ENCODE measurements around the gene BMERB1. TPM values are rescaled to one million over a fixed set of nuclear protein-coding genes. Genes with fewer than 3 reads are reported as not detected.
"Not testable (repeated sequence)": the region's sequence is repeated elsewhere in the genome, so short reads cannot be mapped to it uniquely, and the experiment has no call there.

Gene BMERB1
- total RNA-seq, 1 experiment from 2014 or later: 17.4 TPM

DNA sequence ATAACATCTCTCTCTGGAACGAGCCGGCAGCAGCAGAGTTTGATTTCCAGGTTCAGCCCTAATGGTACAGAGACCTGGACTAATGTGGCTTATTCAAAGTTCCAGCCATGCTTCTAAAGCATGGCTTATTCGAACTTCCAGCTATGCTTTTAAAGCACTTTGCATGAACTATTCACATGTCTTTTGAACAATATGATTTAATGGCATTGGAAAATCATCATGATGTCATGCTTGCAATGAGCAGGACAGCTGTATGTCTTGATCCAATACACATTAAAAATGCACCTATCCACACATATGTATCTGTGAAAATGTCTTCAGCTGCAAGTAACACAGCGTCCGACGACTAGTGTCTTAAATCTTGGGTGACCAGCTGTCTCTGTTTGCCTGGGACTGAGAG, 122.9 kb downstream of the BMERB1 start:
- DNase-seq (ENCODE audit: low spot score): no peak

DNA sequence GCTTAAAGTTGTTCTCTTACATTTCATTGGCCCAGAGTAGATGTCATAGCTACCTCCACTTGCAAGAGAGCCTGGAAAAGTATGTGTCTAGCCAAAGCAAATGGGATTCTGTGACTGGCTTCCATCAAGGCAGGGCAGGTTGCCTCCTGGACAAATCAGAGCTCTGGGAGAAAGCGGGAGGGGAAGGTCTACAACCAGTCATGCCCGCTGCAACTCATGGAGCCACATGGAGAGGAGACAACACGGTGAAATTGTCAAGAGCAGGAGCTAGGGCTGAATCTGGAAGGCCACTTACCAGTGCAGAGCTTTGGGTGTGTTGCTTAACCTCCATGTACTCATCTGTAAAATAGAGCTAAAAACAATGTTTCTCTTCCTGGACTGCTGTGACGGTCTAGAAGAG, 124.8 kb downstream of the BMERB1 start:
- DNase-seq (ENCODE audit: low spot score): no peak

DNA sequence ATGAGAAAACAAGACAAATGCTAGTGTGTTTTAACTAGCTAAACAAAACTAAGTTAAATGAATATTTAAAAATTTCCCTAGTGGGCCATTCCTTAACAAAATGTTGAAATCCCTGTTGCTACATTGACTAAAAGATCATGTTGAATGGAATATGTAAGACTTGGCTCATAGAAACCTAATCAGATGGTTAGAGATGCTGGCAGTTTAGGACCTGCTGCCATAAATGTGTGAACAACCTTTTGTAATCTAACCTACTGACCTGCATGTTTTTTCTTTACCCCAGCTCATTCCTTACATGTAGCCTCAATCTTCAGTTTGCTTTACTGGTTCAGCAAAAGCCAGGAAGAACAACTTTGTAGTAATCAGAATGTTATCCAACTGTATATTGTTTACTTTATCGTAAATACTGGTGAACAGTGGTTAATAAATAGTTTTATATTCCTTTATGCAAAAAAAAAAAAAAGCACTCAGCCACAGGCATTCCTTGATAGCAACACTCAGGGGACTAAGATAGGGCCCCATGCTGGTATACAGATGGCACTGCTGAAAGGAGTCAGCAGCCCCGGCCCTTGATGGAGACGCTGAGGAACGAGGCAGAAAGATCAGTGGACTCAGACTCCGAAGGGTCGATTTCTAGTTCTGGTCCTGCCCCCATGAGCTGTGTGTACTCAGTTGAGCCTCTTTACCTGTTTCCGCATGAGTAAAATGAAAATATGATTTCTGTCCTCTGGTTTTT, 130.4 kb downstream of the BMERB1 start:
- DNase-seq (ENCODE audit: low spot score): no peak

DNA sequence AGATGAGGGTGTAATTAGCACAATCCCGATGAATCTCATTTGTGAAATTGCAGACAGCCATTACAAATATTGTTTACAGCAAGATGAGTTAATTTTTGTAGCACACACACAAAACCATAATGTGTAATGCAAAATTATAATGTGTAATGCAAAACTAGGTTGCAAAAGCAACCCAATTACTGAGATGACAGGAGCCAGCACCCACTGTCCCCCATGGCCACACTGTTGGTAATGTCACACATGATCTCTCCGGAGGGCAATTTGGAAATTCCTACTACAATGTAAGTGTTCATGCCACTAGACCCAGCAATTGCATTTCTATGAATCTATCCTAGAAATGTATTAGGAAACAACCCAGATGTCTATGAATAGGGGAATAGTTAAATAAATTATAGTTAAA, 131.7 kb downstream of the BMERB1 start:
- DNase-seq (ENCODE audit: low spot score): no peak

DNA sequence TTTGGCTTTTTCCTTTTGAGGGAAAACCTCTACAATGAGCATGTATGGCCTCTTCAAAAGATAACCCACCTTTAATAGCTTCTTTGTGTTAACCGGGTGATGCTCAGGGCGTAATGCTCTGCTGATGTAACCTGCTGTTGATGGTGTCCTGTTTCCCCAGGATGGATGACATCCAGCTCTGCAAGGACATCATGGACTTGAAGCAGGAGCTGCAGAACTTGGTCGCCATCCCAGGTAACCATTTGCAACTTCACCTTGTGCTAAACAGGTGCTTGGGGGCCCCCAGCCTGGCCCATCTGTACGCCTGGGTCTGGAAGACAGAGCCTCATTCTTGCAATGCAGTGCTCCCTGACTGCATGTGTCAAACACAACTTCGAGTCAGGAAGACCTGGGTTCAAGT, 133.4 kb downstream of the BMERB1 start:
- no peak for DNase-seq (ENCODE audit: low spot score)

DNA sequence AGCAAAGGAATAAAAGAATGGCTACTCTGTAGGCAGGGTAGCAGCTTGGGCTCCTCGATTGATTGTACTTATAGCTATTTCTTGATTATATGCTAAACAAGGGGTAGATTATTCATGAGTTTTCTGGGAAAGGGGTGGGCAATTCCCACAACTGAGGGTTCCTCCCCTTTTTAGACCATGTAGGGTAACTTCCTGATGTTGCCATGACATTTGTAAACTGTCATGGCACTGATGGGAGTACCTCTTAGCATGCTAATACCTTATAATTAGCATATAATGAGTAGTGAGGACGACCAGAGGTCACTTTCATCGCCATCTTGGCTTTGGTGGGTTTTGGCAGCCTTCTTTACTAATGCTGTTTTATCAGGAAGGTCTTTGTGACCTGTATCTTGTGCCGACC, 136.3 kb downstream of the BMERB1 start:
- DNase-seq (ENCODE audit: low spot score): not testable (repeated sequence)

DNA sequence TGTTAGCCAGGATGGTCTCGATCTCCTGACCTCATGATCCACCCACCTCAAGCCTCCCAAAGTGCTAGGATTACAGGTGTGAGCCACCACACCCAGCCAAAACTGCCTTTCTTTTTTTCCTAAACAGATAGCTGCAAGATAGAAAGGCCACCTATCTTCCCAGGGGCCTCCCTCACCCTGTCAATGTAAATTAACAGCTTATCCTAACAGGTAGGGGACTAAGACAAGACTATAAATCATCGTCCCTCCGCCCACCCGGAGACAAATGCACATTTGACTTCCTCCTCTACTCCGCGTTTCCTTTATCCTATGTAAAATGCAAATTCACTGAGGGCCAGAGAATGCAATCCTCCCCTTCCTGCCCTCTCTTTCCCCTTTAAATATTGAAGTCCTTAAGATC, 137.2 kb downstream of the BMERB1 start:
- DNase-seq (ENCODE audit: low spot score): no peak

DNA sequence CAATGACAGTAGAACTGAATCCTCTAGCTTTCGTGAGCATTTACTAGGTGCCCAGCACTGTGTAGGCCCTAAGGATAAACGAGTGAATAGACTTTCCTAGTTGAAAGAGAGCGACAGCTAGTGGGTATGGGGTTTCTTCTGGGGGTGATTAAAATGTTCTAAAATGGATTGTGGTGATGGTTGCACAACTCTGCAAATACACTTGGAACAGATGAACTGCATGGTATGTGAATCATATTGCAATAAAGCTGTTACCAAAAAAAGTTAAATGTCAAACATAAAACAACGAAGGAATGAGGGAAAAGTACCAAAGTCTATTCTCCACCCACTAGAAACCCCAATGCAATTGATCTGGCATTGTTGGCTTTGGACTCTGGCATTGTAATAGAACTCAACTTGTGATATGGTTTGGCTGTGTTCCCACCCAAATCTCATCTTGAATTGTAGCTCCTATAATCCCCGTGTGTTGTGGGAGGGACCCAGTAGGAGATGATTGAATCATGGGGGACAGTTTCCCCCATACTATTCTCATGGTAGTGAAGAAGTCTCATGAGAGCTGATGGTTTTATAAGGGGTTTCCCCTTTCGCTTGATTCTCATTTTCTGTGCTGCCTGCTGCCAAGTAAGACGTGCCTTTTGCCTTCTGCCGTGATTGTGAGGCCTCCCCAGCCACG, 138.1 kb downstream of the BMERB1 start:
- no peak for DNase-seq (ENCODE audit: low spot score)

DNA sequence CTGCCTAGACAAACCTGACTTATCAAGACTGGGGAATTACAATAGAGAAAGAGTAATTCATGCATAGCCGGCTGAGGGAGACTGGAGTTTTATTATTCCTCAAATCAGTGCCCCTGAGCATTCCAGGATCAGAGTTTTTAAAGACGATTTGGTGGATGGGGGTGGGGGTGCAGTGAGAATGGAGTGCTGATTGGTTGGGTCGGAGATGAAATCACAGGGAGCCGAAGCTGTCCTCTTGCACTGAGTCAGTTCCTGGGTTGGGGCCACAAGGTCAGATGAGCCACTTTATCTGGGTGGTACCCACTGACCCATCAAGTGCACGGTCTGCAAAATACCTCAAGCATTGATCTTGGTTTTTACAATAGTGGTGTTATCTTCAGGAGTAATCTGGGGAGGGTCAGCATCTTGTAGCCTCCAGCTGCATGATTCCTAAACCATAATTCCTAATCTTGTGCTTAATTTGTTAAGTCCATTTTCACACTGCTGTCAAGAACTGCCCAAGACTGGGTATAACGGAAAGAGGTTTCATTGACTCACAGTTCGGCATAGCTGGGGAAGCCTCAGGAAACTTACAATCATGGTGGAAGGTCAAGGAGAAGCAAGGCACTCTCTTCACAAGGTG, 139.0 kb downstream of the BMERB1 start:
- DNase-seq (ENCODE audit: low spot score): peak; percentile 22

DNA sequence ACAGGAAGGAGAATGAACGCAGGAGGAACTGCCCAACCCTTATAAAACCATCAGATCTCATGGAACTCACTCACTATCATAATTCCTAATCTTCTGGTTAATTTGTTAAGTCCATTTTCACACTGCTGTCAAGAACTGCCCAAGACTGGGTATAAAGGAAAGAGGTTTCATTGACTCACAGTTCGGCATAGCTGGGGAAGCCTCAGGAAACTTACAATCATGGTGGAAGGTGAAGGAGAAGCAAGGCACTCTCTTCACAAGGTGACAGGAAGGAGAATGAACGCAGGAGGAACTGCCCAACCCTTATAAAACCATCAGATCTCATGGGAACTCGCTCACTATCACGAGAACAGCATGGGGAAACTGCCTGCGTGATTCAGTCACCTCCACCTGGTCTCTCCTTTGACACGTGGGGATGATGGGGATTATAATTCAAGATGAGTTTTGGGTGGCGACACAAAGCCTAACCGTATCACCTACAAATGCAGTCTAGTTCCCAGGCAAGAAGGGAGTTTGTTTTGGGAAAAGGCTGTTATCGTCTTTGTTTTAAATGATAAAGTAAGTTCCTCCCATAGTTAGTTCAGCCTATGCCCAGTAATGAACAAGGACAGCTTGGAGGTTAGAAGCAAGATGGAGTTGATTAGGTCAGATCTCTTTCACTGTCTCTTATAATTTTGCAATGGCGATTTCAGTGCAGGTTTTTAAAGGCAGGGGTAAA, 139.7 kb downstream of the BMERB1 start:
- DNase-seq (ENCODE audit: low spot score): not testable (repeated sequence)

DNA sequence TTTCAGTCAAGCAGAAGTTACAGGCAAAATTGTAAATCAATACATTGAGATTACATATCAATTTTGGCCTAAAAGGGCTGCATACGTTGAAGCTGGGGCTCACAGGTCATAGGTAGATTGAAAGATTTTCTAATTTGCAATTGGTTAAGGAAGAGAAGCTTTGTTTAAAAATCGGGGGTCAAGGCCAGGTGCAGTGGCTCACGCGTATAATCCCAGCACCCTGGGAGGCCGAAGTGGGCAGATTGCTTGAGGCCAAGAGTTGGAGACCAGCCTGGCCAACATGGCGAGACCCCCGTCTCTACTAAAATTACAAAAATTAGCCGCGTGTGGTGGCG, 140.2 kb downstream of the BMERB1 start:
- no peak for DNase-seq (ENCODE audit: low spot score)

DNA sequence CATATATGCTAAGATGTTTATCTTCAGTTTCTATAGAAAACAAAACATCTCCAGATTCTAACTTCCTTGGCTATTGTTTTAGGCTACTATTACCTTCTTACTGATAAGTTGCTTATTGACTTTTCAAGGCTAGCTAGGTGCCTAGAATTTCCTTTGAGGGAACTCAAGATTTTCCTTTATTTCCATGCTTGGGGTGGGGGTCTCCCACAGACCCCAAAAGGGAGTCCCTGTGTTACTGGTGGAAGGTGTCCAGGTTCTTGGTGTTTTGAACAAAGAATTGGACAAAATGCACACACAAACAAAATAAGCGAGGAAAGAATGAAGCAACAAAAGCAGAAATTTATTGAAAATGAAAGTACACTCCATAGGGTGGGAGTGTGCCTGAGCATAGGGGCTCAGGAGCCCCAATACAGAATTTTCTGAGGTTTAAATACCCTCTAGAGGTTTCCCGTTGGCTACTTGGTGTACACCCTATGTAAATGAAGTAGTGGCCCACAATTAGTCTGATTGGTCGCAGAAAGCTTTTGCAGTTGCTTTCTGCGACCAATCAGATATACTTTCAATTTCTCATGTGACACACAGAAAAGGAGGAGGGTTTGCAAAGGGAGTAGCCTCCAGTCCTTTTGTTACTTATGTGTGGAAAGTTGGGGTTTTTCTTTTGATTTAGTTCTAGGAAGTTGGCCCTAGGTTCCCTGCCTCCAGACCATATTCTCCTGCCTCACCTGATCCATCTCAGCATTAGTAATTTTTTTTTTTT, 141.1 kb downstream of the BMERB1 start:
- no peak for DNase-seq (ENCODE audit: low spot score)

DNA sequence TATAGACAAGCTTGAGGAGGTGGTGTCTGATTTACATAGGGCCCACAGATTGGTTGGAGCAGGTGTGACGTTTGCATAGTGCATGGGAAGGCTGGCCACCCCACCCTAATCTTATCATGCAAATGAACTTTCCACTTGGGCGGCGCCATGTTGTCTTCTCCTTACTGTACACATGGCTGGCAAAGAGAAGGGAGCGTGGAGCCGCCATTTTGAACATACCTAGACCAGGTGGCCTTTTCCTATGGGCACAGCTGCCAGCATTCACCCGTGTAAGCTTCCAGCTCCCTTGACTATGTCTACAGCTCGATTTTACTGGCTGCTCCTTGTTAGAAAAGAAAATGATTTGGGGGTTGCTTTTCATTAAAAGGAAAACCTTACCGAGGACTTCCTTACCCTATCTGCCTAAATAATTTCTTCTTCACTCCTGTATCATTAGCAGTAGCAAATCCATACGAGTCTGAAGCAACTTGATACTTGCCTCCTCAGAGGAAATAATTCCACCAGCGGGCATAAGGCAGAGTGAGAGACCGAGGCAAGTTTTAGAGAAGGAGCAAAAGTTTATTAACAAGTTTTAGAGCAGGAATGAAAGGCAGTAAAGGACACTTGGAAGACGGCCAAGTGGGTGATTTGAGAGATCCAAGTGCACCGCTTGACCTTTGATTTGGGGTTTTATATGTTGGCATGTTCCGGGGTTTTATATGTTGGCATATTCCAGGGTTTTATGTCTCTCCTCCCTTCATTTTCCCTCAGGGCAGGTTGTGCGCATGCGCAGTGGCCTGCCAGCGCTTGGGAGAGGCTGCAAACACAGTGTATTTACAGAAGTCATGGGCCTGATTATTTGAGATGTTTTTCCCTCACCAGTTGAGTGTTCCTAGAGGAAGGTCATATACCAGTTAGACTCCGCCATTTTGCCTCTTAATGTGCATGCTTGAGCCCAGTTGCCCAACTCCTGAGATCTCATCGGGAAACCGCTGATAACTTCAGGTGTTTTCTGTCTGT, 142.9 kb downstream of the BMERB1 start:
- DNase-seq (ENCODE audit: low spot score): no peak

DNA sequence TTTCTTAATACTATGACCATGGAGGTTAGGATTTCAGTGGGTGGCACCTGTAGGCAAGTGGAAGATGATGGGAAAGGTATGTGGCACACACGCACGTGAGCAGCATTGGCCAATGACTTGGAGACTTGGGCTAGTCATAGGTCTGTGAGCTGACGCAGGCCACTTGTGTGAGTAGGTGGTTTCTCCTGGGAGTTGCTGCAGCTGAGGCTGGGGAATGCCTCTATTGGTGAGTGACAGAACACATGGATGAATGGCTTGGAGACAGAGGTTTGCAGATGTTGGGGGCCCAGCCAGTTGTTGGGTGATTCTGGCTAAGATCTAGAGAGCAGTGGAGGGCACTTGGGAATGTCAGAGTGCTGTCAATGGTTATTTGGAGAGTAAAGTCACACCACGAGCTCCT, 144.4 kb downstream of the BMERB1 start:
- DNase-seq (ENCODE audit: low spot score): no peak

DNA sequence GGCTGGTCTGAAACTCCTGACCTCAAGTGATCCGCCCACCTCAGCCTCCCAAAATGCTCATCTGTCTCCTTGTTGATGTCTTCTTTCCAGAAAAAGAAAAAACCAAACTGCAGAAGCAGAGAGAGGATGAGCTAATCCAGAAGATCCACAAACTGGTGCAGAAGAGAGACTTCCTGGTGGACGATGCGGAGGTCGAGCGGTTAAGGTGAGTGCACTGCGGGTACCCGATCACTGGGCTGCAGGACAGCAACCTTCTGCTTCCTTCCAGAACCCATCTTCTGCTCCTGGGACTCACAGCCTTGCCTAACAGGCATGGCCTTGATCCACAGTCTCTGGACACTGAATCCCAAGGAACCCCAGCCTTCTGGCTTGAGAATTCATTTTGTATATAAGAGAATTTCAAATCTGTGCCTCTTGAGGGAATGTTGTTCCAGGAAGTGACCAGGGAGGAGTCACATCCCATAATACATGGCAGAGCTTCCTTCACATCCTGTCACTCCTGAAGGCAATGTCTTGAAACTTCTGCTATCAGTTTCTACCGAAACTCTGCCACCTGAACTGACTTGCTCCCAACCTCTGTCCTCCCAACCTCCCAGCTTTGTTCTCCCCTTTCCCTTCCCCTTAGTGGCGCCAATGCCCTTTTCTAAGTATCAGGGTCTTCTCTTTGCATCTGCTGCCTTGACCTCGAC, 146.9 kb downstream of the BMERB1 start:
- DNase-seq (ENCODE audit: low spot score): no peak

DNA sequence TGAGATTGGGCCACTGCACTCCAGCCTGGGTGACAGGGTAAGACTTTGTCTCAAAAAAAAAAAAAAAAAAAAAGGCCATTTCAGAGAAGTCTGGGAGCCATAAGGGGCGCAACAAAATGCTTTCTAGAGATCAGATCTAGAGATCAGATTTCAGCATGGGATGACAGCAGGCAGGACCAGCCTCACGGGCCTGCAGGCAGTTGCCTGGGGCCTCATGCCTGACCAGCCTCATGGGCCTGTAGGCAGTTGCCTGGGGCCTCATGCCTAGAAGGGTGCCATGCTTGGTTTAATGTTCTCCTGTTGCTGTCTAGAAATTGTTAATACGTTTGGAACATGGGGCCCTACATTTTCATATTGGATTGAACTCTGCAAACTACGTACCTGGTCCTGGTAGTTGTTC, 149.1 kb downstream of the BMERB1 start:
- no peak for DNase-seq (ENCODE audit: low spot score)

DNA sequence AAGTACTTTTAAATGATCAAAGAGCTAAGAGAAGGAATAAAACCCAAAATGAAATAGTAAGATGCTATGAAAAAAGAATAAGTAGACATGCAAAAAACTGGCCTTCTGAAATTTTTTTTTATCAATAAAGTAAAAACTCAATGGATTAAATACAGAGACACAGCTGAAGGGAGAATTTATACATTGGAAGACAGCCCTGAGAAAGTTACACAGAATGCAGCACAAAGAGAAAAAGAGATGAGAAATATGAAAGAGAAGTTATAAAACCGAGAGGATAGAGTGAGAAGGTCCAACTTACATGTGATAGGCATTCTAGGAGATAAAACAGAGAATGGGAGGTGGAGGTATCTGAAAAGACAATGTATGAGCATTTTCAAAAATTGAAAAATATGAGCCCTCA, 151.6 kb downstream of the BMERB1 start:
- no peak for DNase-seq (ENCODE audit: low spot score)

DNA sequence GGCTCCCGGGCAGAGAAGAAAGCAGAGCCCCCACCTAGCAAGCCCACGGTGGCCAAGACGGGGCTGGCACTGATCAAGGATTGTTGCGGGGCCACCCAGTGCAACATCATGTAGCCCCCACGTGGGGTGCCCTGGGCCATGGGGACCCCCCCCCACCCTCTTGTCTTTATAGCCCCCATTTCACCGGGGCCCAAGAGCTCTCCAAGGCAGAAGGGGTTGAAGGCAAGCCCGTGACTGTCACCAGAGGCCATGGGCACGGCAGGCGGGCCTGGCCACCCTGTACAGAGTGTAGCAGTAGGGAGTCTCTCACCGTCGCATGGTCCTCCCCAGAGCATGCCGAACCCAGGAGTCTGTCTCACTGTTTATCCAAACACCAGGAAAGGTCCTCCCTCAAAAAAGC, 152.3 kb downstream of the BMERB1 start:
- DNase-seq (ENCODE audit: low spot score): no peak

DNA sequence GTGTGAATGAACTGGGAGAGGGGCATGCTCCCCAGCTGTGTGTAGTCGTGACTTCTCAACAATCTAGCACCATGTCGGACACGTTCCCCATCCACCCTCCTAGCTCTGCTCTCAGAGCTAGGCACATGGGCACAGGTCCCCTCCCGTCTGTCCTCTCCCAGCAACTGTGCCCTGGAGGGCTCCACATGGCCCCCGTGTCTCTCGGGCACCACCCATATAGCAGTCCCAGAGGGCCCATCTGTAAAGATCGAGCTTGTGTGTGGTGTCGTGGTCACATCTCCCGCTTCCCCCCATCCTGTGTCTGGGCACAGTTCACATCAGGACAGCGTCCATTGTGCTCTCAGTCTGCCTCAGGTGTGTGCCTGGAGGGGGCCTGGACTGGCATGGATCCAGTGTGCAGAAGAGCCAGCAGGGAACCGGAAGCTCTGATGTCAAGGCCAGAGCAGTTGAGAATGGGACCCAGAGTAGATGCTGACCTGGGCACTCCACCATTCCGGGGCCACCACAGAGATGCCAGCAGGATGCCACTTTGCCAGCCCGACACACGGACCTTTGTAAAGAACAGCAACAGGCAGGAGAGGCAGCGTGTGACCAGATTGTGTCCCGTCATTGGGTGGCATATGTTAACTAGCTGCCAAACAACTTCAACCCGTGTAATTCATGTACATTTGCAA, 152.9 kb downstream of the BMERB1 start:
- DNase-seq (ENCODE audit: low spot score): no peak
